Astrocyte of the cerebellum (primary cell): Measurements from ENCODE around the gene OR52E4.

Experiments
- DNase-seq: peaks from one replicate; pipeline ENCODE4 v3.0.0-alpha.2; 2011; ENCODE audit warnings: low read depth
- H3K4me3 ChIP-seq: 2 replicates; pipeline ENCODE4 v1.5.1; 2011; ENCODE audit warnings: mild to moderate bottlenecking, low read depth, low read length, moderate library complexity
- CTCF ChIP-seq: IDR thresholded peaks from 2 replicates; pipeline ENCODE4 v1.5.1; 2012; ENCODE audit warnings: low read length, low read depth, moderate library complexity, mild to moderate bottlenecking; ENCODE audit errors: missing control alignments
- in situ Hi-C: cut with HindIII; loops from 2 replicates; pipeline ENCODE4 v1.10.0; 2017; ENCODE audit warnings: low sequenced_read_pairs

Gene OR52E4

GRCh38 chr11:5880329-5880728 lies at the start of gene OR52E4:
OR52E4 (plus strand) TSS chr11:5880629; CDS start chr11:5884293, 3,664 bp downstream.
- in situ Hi-C loops, result no loop called here
- no peak within 1 kb of the TSS for H3K4me3 ChIP-seq
- no peak for DNase-seq
- no peak for TF ChIP-seq CTCF

- no peak for TF ChIP-seq CTCF
- in situ Hi-C loops, result no loop called here
- H3K4me3 ChIP-seq, result no peak overlapping the region
- no peak for DNase-seq
Measured at GRCh38 chr11:5831196-5831829, 49.1 kb upstream of the OR52E4 start.

GRCh38 chr11:5833446-5833845 lies 47.0 kb upstream of the OR52E4 start:
- TF ChIP-seq CTCF, result no peak
- no peak for DNase-seq
- H3K4me3 ChIP-seq, result no peak overlapping the region
- in situ Hi-C loops, result no loop called here

- DNase-seq, result no peak
- no peak overlapping the region for H3K4me3 ChIP-seq
- no peak for TF ChIP-seq CTCF
- in situ Hi-C loops, result no loop called here
Measured at GRCh38 chr11:5837695-5838094, 42.7 kb upstream of the OR52E4 start.

- in situ Hi-C loops, result no loop called here
- TF ChIP-seq CTCF, result no peak
- H3K4me3 ChIP-seq, result no peak within 1 kb of the TSS
- no peak for DNase-seq
Measured at GRCh38 chr11:5841797-5842196, 38.6 kb upstream of the OR52E4 start, which contains the start of gene OR52E6. OR52E6 (minus strand) TSS chr11:5841897; CDS start chr11:5841897, 0 bp downstream.

GRCh38 chr11:5846701-5847100 lies 33.7 kb upstream of the OR52E4 start:
- DNase-seq, result no peak
- no peak overlapping the region for H3K4me3 ChIP-seq
- no peak for TF ChIP-seq CTCF
- in situ Hi-C loops, result no loop called here
